Measurements from ENCODE around the gene TTC39A. TPM values are rescaled to one million over a fixed set of nuclear protein-coding genes. Genes with fewer than 3 reads are reported as not detected.

Gene TTC39A
- total and polyA plus RNA-seq, 2 donors (not counting 1 experiment from before 2014, with no cell fraction given): not detected

- Histone ChIP-seq H4K20me1 (ENCODE audit: control insufficient read depth, insufficient read depth, low read length, poor library complexity, severe bottlenecking) (no peaks in the 10 kb centered on the region), H3K27ac (ENCODE audit: low read length in 2 of 2) (no peak overlapping the region), H3K9ac (ENCODE audit: low read length) (no peak overlapping the region), H3K4me2 (replicated peaks; ENCODE audit: low read depth, low read length, poor library complexity, severe bottlenecking) (no peak overlapping the region), H3K9me3 (ENCODE audit: control extremely low read depth in 1 of 3, control insufficient read depth in 2 of 3, insufficient read depth in 1 of 3, low read length in 2 of 3) (no peaks in the 10 kb centered on the region), H3K79me2 (ENCODE audit: control insufficient read depth, insufficient read depth, low read length) (no peaks in the 10 kb centered on the region), H2AFZ (ENCODE audit: insufficient read depth, low read depth, low read length, poor library complexity, severe bottlenecking) (no peak overlapping the region), H3K4me1 (ENCODE audit: control insufficient read depth in 2 of 2, insufficient read depth in 2 of 2, low read length in 2 of 2) (peaks cover 0 to 3% of the 10 kb centered on the region in 2 donors), H3K27me3 (replicated peaks in 1 of 4; ENCODE audit: control extremely low read depth in 1 of 4, control insufficient read depth in 3 of 4, insufficient read depth in 4 of 4, low read length in 3 of 4) (no peaks in the 10 kb centered on the region), H3K4me3 (ENCODE audit: control extremely low read depth in 1 of 5, extremely low read depth in 1 of 5, insufficient read depth in 1 of 5, low read depth in 2 of 5, low read length in 4 of 5) (no peak overlapping the region), H3K36me3 (replicated peaks in 1 of 2; ENCODE audit: control extremely low read depth in 1 of 2, control insufficient read depth in 1 of 2, extremely low read depth in 1 of 2, insufficient read depth in 2 of 2, low read length in 1 of 2) (no peaks in the 10 kb centered on the region)
- ATAC-seq (ENCODE audit: low read depth) (no peak), DNase-seq (no peak)
- WGBS (ENCODE audit: insufficient coverage): 98% methylated on average over 4 of the region's 5 CpGs
- Mint-ChIP-seq H3K4me1 (peaks cover 12% of the 10 kb centered on the region), H3K9me3 (ENCODE audit: insufficient read depth) (no peaks in the 10 kb centered on the region), H3K27me3 (no peaks in the 10 kb centered on the region), H3K27ac (no peak overlapping the region), H3K4me3 (no peak overlapping the region)
- intact Hi-C loops (cut with micrococcal nuclease): no loop called here
- ChIA-PET POLR2A (no interaction called here), CTCF (no interaction called here)
- no peak for TF ChIP-seq CTCF (IDR thresholded peaks at IDR 0.05)
- TF ChIP-seq EZH2 (IDR thresholded peaks at IDR 0.05; ENCODE audit: borderline replicate concordance, insufficient read depth, low read depth, low read length, poor library complexity, severe bottlenecking): no peak
Observed at GRCh38 chr1:51313268-51313852, 17.0 kb downstream of the TTC39A start.

- intact Hi-C loops (cut with micrococcal nuclease): no loop called here
- 97% methylated on average over 3 of the region's 4 CpGs for WGBS (ENCODE audit: insufficient coverage)
- Mint-ChIP-seq H3K4me3 (no peak overlapping the region), H3K4me1 (peaks cover 12% of the 10 kb centered on the region), H3K9me3 (ENCODE audit: insufficient read depth) (no peaks in the 10 kb centered on the region), H3K27ac (no peak overlapping the region), H3K27me3 (no peaks in the 10 kb centered on the region)
- H3K36me3 ChIP-seq (replicated peaks in 1 of 2; ENCODE audit: control extremely low read depth in 1 of 2, control insufficient read depth in 1 of 2, extremely low read depth in 1 of 2, insufficient read depth in 2 of 2, low read length in 1 of 2): no peaks in the 10 kb centered on the region
- no peak for TF ChIP-seq CTCF (IDR thresholded peaks at IDR 0.05)
- TF ChIP-seq EZH2 (IDR thresholded peaks at IDR 0.05; ENCODE audit: borderline replicate concordance, insufficient read depth, low read depth, low read length, poor library complexity, severe bottlenecking): no peak
- H3K27ac ChIP-seq (ENCODE audit: low read length in 2 of 2): no peak overlapping the region
- no peaks in the 10 kb centered on the region for H4K20me1 ChIP-seq (ENCODE audit: control insufficient read depth, insufficient read depth, low read length, poor library complexity, severe bottlenecking)
- H2AFZ ChIP-seq (ENCODE audit: insufficient read depth, low read depth, low read length, poor library complexity, severe bottlenecking): no peak overlapping the region
- ATAC-seq (ENCODE audit: low read depth) (no peak), DNase-seq (no peak)
- H3K4me2 ChIP-seq (replicated peaks; ENCODE audit: low read depth, low read length, poor library complexity, severe bottlenecking): no peak overlapping the region
- H3K79me2 ChIP-seq (ENCODE audit: control insufficient read depth, insufficient read depth, low read length): no peaks in the 10 kb centered on the region
- H3K9me3 ChIP-seq (ENCODE audit: control extremely low read depth in 1 of 3, control insufficient read depth in 2 of 3, insufficient read depth in 1 of 3, low read length in 2 of 3): no peaks in the 10 kb centered on the region
- H3K27me3 ChIP-seq (replicated peaks in 1 of 4; ENCODE audit: control extremely low read depth in 1 of 4, control insufficient read depth in 3 of 4, insufficient read depth in 4 of 4, low read length in 3 of 4): no peaks in the 10 kb centered on the region
- no peak overlapping the region for H3K9ac ChIP-seq (ENCODE audit: low read length)
- no peak overlapping the region for H3K4me3 ChIP-seq (ENCODE audit: control extremely low read depth in 1 of 5, extremely low read depth in 1 of 5, insufficient read depth in 1 of 5, low read depth in 2 of 5, low read length in 4 of 5)
- H3K4me1 ChIP-seq (ENCODE audit: control insufficient read depth in 2 of 2, insufficient read depth in 2 of 2, low read length in 2 of 2): peaks cover 0 to 3% of the 10 kb centered on the region in 2 donors
- POLR2A ChIA-PET: no interaction called here
- CTCF ChIA-PET: interaction anchor here (0.8 kb wide), 1 partner anchor 17 kb away, joined by 3 read pairs; no protein-coding TSS in a partner anchor
Observed at GRCh38 chr1:51312718-51313117, 17.6 kb downstream of the TTC39A start.
